ENCODE data around the gene PAK2. TPM values are rescaled to one million over a fixed set of nuclear protein-coding genes. Genes with fewer than 3 reads are reported as not detected.

Gene PAK2
- total RNA-seq, 2 donors from 2014 or later = 37.4 to 48.3 TPM

DNA sequence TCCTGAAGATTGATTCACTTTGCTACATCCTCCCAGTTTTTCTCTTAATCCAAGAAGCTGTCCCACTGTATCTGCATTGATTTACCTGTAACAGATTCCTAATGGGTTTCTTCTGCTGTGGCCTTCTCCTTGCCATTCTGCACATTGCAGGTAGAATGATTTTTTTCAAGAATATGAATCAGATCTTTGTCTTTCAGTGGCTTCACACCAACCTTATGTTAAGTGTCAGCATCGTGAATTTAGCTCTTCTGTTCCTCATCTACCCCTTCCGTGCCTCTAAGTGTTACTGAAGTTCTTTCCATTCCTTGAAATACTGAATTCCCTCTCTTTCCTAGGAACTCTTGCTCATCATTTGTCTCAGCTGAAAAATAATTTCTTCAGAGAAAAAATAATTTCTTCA lies 135.6 kb downstream of the PAK2 start:
- Histone ChIP-seq H3K36me3 (no peaks in the 10 kb centered on the region), H3K9me3 (no peaks in the 10 kb centered on the region), H3K4me3 (no peak overlapping the region), H3K4me1 (replicated peaks) (no peaks in the 10 kb centered on the region), H3K27ac (no peak overlapping the region), H3K27me3 (replicated peaks; ENCODE audit: insufficient read depth) (no peaks in the 10 kb centered on the region)
- TF ChIP-seq POLR2A (IDR thresholded peaks at IDR 0.05) (no peak), POLR2AphosphoS5 (IDR thresholded peaks at IDR 0.05) (no peak)
- TF ChIP-seq, protein P1, sequence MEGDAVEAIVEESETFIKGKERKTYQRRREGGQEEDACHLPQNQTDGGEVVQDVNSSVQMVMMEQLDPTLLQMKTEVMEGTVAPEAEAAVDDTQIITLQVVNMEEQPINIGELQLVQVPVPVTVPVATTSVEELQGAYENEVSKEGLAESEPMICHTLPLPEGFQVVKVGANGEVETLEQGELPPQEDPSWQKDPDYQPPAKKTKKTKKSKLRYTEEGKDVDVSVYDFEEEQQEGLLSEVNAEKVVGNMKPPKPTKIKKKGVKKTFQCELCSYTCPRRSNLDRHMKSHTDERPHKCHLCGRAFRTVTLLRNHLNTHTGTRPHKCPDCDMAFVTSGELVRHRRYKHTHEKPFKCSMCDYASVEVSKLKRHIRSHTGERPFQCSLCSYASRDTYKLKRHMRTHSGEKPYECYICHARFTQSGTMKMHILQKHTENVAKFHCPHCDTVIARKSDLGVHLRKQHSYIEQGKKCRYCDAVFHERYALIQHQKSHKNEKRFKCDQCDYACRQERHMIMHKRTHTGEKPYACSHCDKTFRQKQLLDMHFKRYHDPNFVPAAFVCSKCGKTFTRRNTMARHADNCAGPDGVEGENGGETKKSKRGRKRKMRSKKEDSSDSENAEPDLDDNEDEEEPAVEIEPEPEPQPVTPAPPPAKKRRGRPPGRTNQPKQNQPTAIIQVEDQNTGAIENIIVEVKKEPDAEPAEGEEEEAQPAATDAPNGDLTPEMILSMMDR (IDR thresholded peaks at IDR 0.05) = no peak
- no peak for DNase-seq (ENCODE audit: low spot score)
- 85% methylated on average over 2 of the region's 2 CpGs for WGBS
- intact Hi-C loops (cut with DNase I) = no loop called here

Small RNA genes within 50 kb of the gene (small RNA-seq; reads per million reads assigned to genes)
- gene RNU4-89P = 0 reads per million in 2 donors
- gene RNU6-42P = 0 to 0.30 reads per million in 2 donors
- 0 reads per million in 2 donors for gene RNU6-646P

Other genes starting within 250 kb of the PAK2 start
- 10 to 100 TPM; 17.1 to 30.6 TPM for gene RNF168, start 236.1 kb upstream of the PAK2 start, total RNA-seq
- not detected for gene SMCO1, start 224.5 kb upstream of the PAK2 start, total RNA-seq
- 10 to 100 TPM in 1 of 2 donors, 1 to 10 TPM in 1; 8.4 to 17.3 TPM for gene WDR53, start 171.3 kb upstream of the PAK2 start, total RNA-seq
- gene FBXO45, start 171.2 kb upstream of the PAK2 start, total RNA-seq = 1 to 10 TPM; 5.7 to 6.1 TPM
- gene NRROS, start 100.2 kb upstream of the PAK2 start, total RNA-seq = 1 to 10 TPM; 2.0 to 5.5 TPM
- gene CEP19, start 27.6 kb upstream of the PAK2 start, total RNA-seq = 1 to 10 TPM; 2.2 to 6.3 TPM
- 10 to 100 TPM; 32.6 to 60.4 TPM for gene PIGX, start 27.5 kb upstream of the PAK2 start, total RNA-seq
- 10 to 100 TPM; 28.3 to 62.9 TPM for gene SENP5, start 128.1 kb downstream of the PAK2 start, total RNA-seq
- 10 to 100 TPM; 35.4 to 38.2 TPM for gene NCBP2, start 202.7 kb downstream of the PAK2 start, total RNA-seq
- gene PIGZ, start 229.0 kb downstream of the PAK2 start, total RNA-seq = 10 to 100 TPM in 1 of 2 donors, 1 to 10 TPM in 1; 4.7 to 11.3 TPM